GM12874 (cell line): ENCODE results near the gene IKZF2.

Experiments used
- TF ChIP-seq, protein P1 (sequence below): IDR thresholded peaks from 2 replicates; pipeline ENCODE4 v1.5.1; 2011; ENCODE audit warnings: low read depth, mild to moderate bottlenecking, control low read depth, low read length, moderate library complexity; ENCODE audit not compliant: insufficient read depth

The IKZF2 gene

DNA sequence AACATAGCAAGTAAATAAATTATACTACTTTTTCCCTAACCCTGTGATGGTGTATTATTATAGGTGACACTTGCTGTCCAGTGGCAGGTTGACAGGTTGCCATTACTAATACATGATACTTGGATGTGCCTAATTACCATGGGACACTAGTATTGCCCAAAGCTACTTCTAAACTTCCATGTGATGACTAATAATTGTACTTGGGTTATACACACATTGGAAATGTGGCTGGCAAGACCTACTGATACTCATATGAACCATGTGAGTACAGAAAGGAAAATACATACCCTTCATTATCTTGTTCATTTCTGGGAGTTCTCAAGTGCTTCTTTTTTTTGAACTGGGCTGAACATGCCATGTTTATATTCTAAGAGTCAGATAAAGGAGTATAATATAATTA is 156.4 kb downstream of the IKZF2 start:
- TF ChIP-seq, protein P1, sequence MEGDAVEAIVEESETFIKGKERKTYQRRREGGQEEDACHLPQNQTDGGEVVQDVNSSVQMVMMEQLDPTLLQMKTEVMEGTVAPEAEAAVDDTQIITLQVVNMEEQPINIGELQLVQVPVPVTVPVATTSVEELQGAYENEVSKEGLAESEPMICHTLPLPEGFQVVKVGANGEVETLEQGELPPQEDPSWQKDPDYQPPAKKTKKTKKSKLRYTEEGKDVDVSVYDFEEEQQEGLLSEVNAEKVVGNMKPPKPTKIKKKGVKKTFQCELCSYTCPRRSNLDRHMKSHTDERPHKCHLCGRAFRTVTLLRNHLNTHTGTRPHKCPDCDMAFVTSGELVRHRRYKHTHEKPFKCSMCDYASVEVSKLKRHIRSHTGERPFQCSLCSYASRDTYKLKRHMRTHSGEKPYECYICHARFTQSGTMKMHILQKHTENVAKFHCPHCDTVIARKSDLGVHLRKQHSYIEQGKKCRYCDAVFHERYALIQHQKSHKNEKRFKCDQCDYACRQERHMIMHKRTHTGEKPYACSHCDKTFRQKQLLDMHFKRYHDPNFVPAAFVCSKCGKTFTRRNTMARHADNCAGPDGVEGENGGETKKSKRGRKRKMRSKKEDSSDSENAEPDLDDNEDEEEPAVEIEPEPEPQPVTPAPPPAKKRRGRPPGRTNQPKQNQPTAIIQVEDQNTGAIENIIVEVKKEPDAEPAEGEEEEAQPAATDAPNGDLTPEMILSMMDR: no peak

DNA sequence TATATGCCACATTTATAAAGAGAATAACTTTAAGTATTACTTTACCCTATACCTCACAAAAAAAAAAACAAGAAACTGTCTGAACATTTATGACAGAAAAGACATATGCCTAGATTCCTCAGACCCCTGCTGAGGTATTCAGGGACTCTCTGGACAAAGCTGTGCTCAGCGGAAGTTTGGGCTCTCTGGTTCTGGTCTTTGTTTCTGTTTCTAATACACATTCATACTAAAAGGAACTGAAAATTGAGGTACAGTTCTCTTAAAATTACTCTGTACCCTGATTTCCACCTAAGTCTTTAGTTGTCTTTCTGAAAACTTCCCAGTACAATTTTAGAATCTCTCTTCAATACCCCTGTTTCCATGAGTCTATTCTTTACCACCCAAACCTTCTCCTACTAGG is 160.3 kb downstream of the IKZF2 start:
- TF ChIP-seq, protein P1: no peak

DNA sequence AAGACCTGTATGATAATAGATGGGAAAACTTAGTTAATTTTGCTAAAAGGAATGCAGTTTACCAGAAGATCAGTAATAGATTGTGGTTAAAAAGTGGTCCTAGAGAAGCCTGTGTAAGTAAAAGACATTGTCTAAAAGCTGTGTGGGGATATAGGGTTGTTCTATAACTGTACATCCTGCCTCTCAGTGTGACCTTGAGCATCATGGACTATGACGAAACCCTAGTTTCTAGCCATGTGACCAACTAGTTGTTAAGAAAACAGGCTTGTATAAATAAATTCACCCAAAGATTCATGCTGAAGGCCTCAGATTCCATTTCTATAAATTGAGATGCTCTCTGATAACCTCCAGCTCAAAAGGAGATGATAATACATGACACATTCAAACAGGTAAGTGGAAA is 160.7 kb downstream of the IKZF2 start:
- TF ChIP-seq, protein P1: no peak

DNA sequence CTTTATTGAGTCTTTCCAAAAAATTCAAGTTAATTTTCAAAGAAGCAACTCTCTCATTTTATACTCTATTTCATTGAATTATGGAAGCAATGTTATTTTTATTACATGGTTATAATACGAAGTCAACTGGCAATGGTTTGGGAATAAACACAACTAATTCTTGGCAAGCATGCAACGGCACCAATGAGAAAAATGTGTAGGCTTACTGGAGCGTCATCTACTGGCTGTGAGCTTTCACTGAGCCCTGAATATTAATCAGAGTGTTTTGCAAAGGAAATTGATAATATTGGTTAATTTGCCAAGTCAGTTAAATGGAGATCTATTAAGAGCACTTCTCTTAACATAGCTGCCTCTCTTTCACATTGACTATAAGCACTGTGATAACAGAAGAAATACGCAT is 163.9 kb downstream of the IKZF2 start:
- TF ChIP-seq, protein P1: no peak

DNA sequence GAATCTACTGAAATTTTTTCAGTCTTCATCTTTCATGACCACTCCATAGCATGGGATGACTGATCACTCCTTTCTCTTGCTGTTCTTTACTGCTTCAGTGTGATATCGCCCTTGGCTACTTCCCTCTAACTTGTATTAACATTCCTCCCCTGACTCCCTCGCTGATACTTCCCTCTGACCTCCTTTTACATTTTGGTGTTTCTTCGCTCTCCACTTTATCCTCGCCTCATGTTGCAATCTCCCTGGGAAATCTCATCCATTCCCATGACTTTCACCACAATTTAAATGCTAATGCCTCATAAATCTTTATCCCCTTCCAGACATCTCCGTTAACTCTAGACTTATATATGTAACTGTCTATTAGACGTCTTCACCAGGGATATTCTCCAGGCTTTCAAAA is 167.3 kb downstream of the IKZF2 start:
- TF ChIP-seq, protein P1: no peak

DNA sequence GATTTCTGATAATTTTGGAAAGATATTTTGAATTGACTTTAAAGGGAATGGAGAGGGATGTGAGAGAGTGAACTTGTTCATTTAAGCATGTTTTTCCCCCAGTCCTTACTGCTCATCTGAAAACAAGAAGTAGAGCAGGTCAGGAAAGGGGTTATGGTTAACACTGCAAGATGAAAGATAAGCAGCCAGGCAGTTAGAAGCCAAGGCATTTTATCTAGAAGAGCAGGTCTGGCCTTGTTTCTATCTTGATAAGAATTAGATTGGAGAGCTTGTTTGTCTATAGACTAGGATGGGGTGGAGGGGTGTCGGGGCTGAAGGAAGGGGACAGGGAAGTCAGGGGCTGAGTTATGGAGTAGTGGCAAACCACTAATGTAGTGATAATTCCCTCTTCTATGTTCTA is 171.6 kb downstream of the IKZF2 start:
- TF ChIP-seq, protein P1: no peak

DNA sequence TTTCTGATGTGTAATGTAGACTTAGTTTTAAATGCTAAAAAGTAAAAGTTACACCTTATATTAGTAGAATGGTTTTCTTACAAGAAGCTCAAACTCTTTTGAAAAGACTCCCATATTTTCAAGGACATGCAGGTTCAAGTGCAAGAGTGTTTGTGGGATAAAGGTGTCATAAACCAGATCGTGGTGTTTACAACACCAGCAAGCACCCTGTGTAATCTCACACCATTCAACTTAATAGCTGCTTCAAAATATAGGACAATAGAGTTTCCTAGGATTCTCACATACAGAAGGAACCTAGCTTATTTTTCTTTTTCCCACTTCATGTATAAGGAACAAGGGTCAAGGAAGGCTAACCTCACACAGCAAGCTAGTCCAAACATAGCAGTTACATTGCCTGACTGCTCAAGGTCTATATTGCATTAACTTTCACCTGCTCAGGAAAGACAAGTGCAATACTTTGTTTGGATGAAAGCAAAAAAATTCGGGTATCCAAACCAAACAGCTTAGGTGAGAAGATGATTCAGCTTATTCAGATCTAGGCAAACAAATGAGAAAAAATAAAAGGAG is 172.3 kb downstream of the IKZF2 start:
- TF ChIP-seq, protein P1: no peak
